ENCODE results near the gene ERVK3-1. TPM values are rescaled to one million over a fixed set of nuclear protein-coding genes. Genes with fewer than 3 reads are reported as not detected.
A peak's percentile ranks its signal among the peaks of the same experiment; 100 is the strongest.

The ERVK3-1 gene, protein sequence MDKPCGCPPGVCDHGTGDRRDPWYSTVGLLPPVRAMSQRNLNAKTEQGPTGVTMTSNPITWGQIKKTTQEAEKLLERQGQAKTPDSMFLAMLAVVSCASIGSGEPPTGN
- 40.5 and 45.0 TPM in 2 replicates for total RNA-seq

DNA sequence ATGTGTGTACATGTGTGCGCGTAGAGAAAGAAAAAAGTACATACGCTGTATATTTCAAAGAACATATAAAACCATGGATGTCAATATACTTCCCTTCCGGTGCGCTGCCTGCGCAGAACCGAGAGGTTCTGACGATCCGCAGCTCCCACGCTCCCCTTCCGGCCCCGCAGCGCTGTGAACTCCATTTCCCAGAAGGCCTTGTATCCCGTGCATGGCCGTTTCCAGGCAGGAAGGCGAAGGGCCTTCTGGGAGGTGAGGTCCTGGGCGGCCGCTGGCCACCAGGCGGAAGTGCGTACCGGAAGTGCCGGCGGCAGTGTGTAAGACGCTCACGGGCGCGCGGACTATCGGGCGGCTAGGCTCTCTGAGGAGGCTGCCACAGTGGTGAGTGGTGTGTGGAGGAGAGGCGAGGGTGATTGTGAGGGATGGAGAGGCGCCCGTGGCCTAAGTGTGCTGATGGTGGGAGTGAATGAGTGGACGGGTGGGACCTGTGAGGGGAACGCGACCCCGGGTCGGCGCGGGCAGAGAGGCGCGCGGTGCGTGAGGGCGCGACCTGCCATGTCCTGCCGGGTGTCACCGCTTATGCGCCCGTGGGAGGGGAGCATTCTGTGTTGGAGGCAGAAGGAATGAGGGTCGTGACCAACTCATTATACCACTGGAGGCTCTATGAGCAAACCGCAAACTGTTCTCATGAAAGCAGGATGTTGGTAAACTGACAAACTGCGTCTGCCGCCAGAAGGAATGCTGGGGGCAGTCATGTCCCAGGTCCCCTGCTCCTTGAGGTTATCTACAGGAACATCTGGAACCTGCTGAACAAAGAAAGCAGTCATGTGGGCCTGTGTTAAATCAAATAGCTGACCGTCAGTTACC is at the start of gene ERVK3-1:
Gene ERVK3-1, plus strand, starts transcription at position 313 of the 867 bp plus-strand sequence. CDS start 6,792 bp downstream, outside the sequence.

DNA sequence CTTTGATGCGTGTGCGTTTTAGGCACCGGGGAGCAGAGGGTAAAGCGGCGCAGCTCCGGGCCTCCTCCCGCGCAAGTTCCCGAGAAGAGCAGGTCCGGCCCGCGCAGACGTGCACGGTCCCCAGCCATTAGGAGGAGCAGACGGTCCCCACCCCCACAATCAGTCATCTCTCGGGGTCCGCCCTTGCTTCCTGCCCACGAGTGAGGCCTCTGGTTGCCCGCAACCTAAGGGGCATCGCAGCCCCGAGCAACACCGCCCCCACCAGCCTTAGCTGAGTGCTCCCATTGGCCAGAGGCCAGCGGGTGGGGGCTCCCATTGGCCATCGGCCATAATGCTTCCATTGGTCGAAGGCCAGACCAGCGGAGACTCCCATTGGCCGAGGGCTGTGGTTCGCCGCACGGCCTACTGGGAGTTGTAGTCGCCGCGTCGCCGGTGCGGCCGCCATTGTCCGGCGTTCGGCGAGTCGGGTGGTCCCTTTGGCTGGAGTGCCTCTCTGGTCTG is 26.6 kb upstream of the ERVK3-1 start, which contains the start of gene ZNF8:
Gene ZNF8, plus strand, starts transcription at position 415 of the 501 bp plus-strand sequence. CDS start 127 bp downstream, outside the sequence.

DNA sequence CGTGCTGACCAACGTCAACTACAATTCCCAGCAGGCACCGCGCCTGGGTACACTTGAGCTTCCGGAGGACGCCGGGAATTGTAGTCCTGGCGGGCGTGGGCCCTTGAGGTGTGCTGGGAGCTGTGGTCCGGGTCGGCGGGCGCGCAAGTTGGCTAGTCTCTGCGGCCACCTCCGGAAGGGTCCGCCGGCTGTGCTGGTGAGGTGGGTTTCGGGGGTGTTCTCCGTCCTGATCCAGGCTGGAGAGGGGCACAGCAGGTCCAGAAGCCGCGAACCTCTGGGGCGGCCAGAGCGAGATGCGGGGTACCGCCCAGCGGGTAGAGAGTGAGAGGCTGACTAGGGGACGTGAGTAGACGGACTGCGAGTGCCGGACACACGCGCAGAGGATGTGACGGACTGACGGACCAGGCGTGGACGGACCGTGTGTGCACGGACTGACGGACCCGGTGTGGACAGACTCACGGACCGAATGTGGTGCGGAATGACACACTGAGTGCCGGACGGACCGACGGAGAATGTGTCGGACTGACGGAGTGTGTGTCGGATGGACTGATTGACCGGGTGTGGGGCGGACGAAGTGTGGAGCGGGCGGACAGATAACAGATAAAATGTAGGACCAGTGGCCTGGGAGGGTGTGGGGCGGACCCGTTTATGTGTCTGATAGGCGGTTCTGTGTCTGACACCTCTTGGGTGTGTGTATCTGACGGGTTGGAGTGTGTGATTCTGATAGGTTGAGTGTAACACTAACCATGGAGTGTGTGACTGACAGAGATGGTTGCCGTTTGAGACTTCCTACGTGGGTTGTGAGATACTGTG is 21.9 kb downstream of the ERVK3-1 start, which contains the start of gene ZSCAN22:
Gene ZSCAN22, plus strand, starts transcription at position 81 of the 813 bp plus-strand sequence. CDS start 7,809 bp downstream, outside the sequence.

DNA sequence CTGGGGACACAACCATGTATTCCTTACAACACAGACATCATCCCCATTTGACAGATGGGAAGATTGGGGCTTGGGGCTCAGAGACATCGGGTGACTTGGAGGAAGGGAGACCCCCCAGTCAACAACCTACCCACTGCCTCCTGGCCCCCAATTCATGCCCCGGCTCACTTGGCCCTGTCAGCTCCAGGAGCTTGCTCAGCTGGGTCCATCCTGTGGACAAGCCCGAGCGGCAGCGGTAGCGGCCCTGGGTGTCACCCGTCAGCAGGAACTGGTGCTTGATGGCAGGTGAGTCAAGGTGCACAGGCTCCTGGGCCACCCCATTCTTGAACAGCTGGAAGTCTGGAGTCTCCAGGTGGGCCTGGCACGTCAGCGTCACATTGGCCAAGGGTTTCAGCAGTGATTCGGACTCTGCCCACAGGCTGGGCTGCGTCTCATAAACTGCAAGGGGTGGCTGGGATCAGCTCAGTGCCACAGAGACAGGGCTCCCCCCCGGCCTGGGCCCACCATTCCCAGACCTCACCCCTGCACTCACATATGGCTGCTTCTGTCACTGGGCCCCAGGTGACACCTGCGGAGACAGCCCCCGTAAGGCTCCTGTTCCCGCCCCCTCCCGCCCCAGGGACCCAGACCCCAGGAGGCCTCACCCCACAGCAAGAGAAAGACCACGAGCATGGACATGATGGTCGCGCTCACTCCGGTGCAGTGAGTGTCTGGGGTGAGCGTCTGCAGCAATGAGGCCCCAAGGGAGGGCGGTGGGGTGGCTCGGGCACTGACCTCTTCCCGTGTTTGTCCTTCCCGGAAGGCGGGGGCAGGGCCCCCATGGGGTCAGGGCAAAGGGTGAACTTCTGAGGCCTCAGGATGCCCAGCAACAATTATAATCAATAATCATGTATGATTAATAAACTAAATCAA is 47.8 kb downstream of the ERVK3-1 start, which contains the start of gene A1BG:
Gene A1BG, minus strand, starts transcription at position 733 of the 912 bp plus-strand sequence. Its CDS starts 55 bp downstream, at position 678.

DNA sequence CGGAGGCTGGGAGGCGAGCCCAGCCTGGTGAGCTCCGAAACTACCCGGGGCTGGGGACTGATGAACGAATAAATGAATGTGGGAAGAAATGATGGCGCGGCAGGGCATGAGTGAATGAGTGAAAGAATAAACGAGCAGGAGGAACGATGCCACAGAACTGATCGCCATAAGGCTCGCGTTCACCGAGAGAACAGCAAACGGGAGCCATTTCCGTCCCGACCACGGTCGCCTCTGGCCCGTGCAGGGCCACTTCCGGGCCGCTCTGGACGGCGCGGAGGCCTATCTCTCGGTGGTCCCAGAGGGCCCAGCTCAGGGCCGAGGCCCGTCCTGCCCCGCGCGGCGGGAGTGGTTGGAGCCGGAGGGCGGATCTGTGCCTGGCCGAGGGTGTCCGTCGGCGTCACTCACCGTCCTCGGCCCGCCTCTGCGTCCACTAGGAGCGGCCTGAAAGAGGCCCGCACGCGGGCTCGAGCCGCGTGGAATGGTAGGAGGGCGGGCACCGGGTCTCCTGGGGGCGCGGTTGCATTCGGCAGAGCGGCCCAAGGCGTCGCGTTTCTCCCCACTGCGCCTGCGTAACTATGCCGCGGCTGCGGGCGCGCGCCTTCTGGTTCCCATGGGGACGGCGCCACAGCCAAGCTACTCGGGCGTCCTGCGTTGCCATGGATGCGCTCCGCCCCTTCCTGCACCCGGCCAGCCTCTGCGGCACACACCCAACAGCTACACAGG is 57.3 kb downstream of the ERVK3-1 start, which contains the start of gene ZNF497:
Gene ZNF497, minus strand, starts transcription at position 480 of the 723 bp plus-strand sequence. CDS start 5,116 bp downstream, outside the sequence.

Small RNA genes within 50 kb of the gene (small RNA-seq; reads per million reads assigned to genes)
- not detected for gene MIR6806 (ENCODE audit: low replicate concordance)
- 0.46 reads per million, percentile 15 among the genes with 10 or more reads in this experiment for gene RNA5SP473 (ENCODE audit: low replicate concordance)

Other genes with a start within 250 kb of the ERVK3-1 start
- 2.7 and 3.9 TPM in 2 replicates for gene ZNF135, start 246.1 kb upstream of the ERVK3-1 start, total RNA-seq
- 19.3 and 29.3 TPM in 2 replicates for gene ZSCAN18, start 207.1 kb upstream of the ERVK3-1 start, total RNA-seq
- 11.4 and 12.6 TPM in 2 replicates for gene ZNF329, start 154.6 kb upstream of the ERVK3-1 start, total RNA-seq
- gene ZNF274, start 122.3 kb upstream of the ERVK3-1 start, total RNA-seq: 20.8 and 22.8 TPM in 2 replicates
- gene ZNF544, start 76.5 kb upstream of the ERVK3-1 start, total RNA-seq: 35.5 and 45.0 TPM in 2 replicates
- gene ZNF8, start 26.4 kb upstream of the ERVK3-1 start, total RNA-seq: 4.2 and 7.6 TPM in 2 replicates
- 3.3 and 5.4 TPM in 2 replicates for gene ZSCAN22, start 21.6 kb downstream of the ERVK3-1 start, total RNA-seq
- gene A1BG, start 48.1 kb downstream of the ERVK3-1 start, total RNA-seq: 3.3 and 8.8 TPM in 2 replicates
- 0.57 and 1.3 TPM in 2 replicates for gene ZNF497, start 57.4 kb downstream of the ERVK3-1 start, total RNA-seq
- 1.8 and 2.4 TPM in 2 replicates for gene ZNF837, start 75.7 kb downstream of the ERVK3-1 start, total RNA-seq
- gene RPS5, start 81.9 kb downstream of the ERVK3-1 start, total RNA-seq: 1,396 and 1,689 TPM in 2 replicates
- gene RNF225, start 90.3 kb downstream of the ERVK3-1 start, total RNA-seq: 0.22 and 0.43 TPM in 2 replicates
- gene ZNF584, start 103.3 kb downstream of the ERVK3-1 start, total RNA-seq: 22.0 and 23.2 TPM in 2 replicates
- gene ZNF132, start 134.8 kb downstream of the ERVK3-1 start, total RNA-seq: 8.1 and 9.7 TPM in 2 replicates
- 8.5 and 13.5 TPM in 2 replicates for gene ZNF324B, start 146.2 kb downstream of the ERVK3-1 start, total RNA-seq
- 20.8 and 24.3 TPM in 2 replicates for gene ZNF324, start 161.7 kb downstream of the ERVK3-1 start, total RNA-seq
- gene ZNF446, start 171.0 kb downstream of the ERVK3-1 start, total RNA-seq: 9.3 and 16.9 TPM in 2 replicates
- 1.3 and 1.6 TPM in 2 replicates for gene SLC27A5, start 206.6 kb downstream of the ERVK3-1 start, total RNA-seq
- 7.2 and 11.6 TPM in 2 replicates for gene ZBTB45, start 214.4 kb downstream of the ERVK3-1 start, total RNA-seq
- gene TRIM28, start 238.7 kb downstream of the ERVK3-1 start, total RNA-seq: 357 and 368 TPM in 2 replicates
- gene CHMP2A, start 249.7 kb downstream of the ERVK3-1 start, total RNA-seq: 71.4 and 178 TPM in 2 replicates

Measured in placental pericyte (primary cell).